Ectodermal cell (in vitro differentiated cells): ENCODE results near the gene ASPDH.

Source experiments
- H3K27ac ChIP-seq: 2 replicates; pipeline ENCODE4 v1.7.0; 2013; ENCODE audit warnings: mild to moderate bottlenecking, low read depth, low read length; ENCODE audit not compliant: insufficient read depth, poor library complexity, severe bottlenecking
- H3K27me3 ChIP-seq: 2 replicates; pipeline ENCODE4 v1.7.0; 2013; ENCODE audit warnings: mild to moderate bottlenecking, low read length; ENCODE audit not compliant: insufficient read depth, control insufficient read depth, poor library complexity, severe bottlenecking
- H3K36me3 ChIP-seq: one replicate; pipeline ENCODE4 v1.7.0; 2013; ENCODE audit warnings: low read length; ENCODE audit not compliant: control insufficient read depth, insufficient read depth
- H3K4me1 ChIP-seq: one replicate; pipeline ENCODE4 v1.7.0; 2013; ENCODE audit warnings: low read length; ENCODE audit not compliant: control insufficient read depth, insufficient read depth
- H3K4me3 ChIP-seq: 2 replicates; pipeline ENCODE4 v1.7.0; 2013; ENCODE audit warnings: low read depth, low read length, control low read depth; ENCODE audit not compliant: insufficient read depth
- H3K9me3 ChIP-seq: 2 replicates; pipeline ENCODE4 v1.7.0; 2013; ENCODE audit warnings: mild to moderate bottlenecking, low read length, moderate library complexity; ENCODE audit not compliant: control insufficient read depth
- WGBS, 2 experiments: methylation state at CpG; one replicate each; pipeline ENCODE4 v1.1.7; 2013; ENCODE audit warnings: missing lambda C conversion rate in 2 of 2; 5-methylcytosine and 5-hydroxymethylcytosine counted together

Gene ASPDH

GRCh38 chr19:50507376-50507775 lies 6.3 kb downstream of the ASPDH start:
- H3K4me3 ChIP-seq = no peak overlapping the region
- H3K27me3 ChIP-seq = no peaks in the 10 kb centered on the region
- H3K27ac ChIP-seq = no peak overlapping the region
- WGBS, 2 experiments = 90 to 92% methylated on average over 8 of the region's 8 CpGs
- H3K36me3 ChIP-seq = no peaks in the 10 kb centered on the region
- H3K9me3 ChIP-seq = no peaks in the 10 kb centered on the region
- H3K4me1 ChIP-seq = peaks cover 5% of the 10 kb centered on the region

- no peak overlapping the region for H3K4me3 ChIP-seq
- peaks cover 5% of the 10 kb centered on the region for H3K4me1 ChIP-seq
- no peaks in the 10 kb centered on the region for H3K36me3 ChIP-seq
- no peaks in the 10 kb centered on the region for H3K27me3 ChIP-seq
- H3K9me3 ChIP-seq = no peaks in the 10 kb centered on the region
- WGBS, 2 experiments = 82 to 92% methylated on average over 7 to 8 of the region's 10 CpGs
- no peak overlapping the region for H3K27ac ChIP-seq
Measured at GRCh38 chr19:50506700-50507099, 7.0 kb downstream of the ASPDH start.

GRCh38 chr19:50505856-50506611 lies 7.7 kb downstream of the ASPDH start:
- H3K9me3 ChIP-seq = no peaks in the 10 kb centered on the region
- peaks cover 5% of the 10 kb centered on the region for H3K4me1 ChIP-seq
- whole genome bisulfite sequencing, 2 experiments = 93 to 94% methylated on average over 30 of the region's 30 CpGs
- H3K27ac ChIP-seq = no peak overlapping the region
- H3K27me3 ChIP-seq = no peaks in the 10 kb centered on the region
- no peaks in the 10 kb centered on the region for H3K36me3 ChIP-seq
- H3K4me3 ChIP-seq = no peak overlapping the region

GRCh38 chr19:50501568-50502475 lies 11.9 kb downstream of the ASPDH start:
- 83 to 84% methylated on average over 25 of the region's 25 CpGs for WGBS, 2 experiments

GRCh38 chr19:50501186-50501567 lies 12.5 kb downstream of the ASPDH start:
- H3K36me3 ChIP-seq = no peaks in the 10 kb centered on the region
- no peaks in the 10 kb centered on the region for H3K9me3 ChIP-seq
- H3K4me1 ChIP-seq = peaks cover 6% of the 10 kb centered on the region
- H3K4me3 ChIP-seq = no peak overlapping the region
- no peak overlapping the region for H3K27ac ChIP-seq
- peaks cover 30% of the 10 kb centered on the region for H3K27me3 ChIP-seq
- WGBS, 2 experiments = 80 to 83% methylated on average over 12 of the region's 12 CpGs

More at GRCh38 chr19:50501568-50502475, 11.9 kb downstream of the ASPDH start:
- Histone ChIP-seq H3K4me1 (peaks cover 6% of the 10 kb centered on the region), H3K9me3 (no peaks in the 10 kb centered on the region), H3K36me3 (no peaks in the 10 kb centered on the region), H3K27me3 (peaks cover 30% of the 10 kb centered on the region), H3K27ac (no peak overlapping the region), H3K4me3 (no peak overlapping the region)

GRCh38 chr19:50500753-50501151 lies 13.0 kb downstream of the ASPDH start:
- 46 to 54% methylated on average over 10 of the region's 10 CpGs for WGBS, 2 experiments
- H3K4me1 ChIP-seq = peaks cover 6% of the 10 kb centered on the region
- H3K27ac ChIP-seq = no peak overlapping the region
- no peaks in the 10 kb centered on the region for H3K36me3 ChIP-seq
- H3K27me3 ChIP-seq = peaks cover 30% of the 10 kb centered on the region
- no peaks in the 10 kb centered on the region for H3K9me3 ChIP-seq
- no peak overlapping the region for H3K4me3 ChIP-seq

- no peaks in the 10 kb centered on the region for H3K9me3 ChIP-seq
- no peaks in the 10 kb centered on the region for H3K36me3 ChIP-seq
- WGBS, 2 experiments = 21 to 22% methylated on average over 27 of the region's 27 CpGs
- H3K4me3 ChIP-seq = no peak overlapping the region
- H3K27ac ChIP-seq = no peak overlapping the region
- peaks cover 30% of the 10 kb centered on the region for H3K27me3 ChIP-seq
- peaks cover 6% of the 10 kb centered on the region for H3K4me1 ChIP-seq
Measured at GRCh38 chr19:50500060-50500752, 13.5 kb downstream of the ASPDH start.

- H3K4me3 ChIP-seq = no peak overlapping the region
- peaks cover 32% of the 10 kb centered on the region for H3K27me3 ChIP-seq
- 83 to 84% methylated on average over 11 of the region's 11 CpGs for WGBS, 2 experiments
- H3K9me3 ChIP-seq = no peaks in the 10 kb centered on the region
- H3K4me1 ChIP-seq = peaks cover 6% of the 10 kb centered on the region
- H3K27ac ChIP-seq = no peak overlapping the region
- no peaks in the 10 kb centered on the region for H3K36me3 ChIP-seq
Measured at GRCh38 chr19:50498219-50499056, 15.3 kb downstream of the ASPDH start.

GRCh38 chr19:50497022-50497405 lies 16.7 kb downstream of the ASPDH start:
- H3K36me3 ChIP-seq = no peaks in the 10 kb centered on the region
- peaks cover 6% of the 10 kb centered on the region for H3K4me1 ChIP-seq
- peaks cover 46% of the 10 kb centered on the region for H3K27me3 ChIP-seq
- no peaks in the 10 kb centered on the region for H3K9me3 ChIP-seq
- no peak overlapping the region for H3K4me3 ChIP-seq
- no peak overlapping the region for H3K27ac ChIP-seq
- WGBS, 2 experiments = 74 to 78% methylated on average over 8 of the region's 8 CpGs
